HFFc6 (cell line): Measurements from ENCODE around the gene SFRP5. TPM values are rescaled to one million over a fixed set of nuclear protein-coding genes. Genes with fewer than 3 reads are reported as not detected.
A peak's percentile ranks its signal among the peaks of the same experiment; 100 is the strongest.

Experiments used
- DNase-seq: peaks from one replicate; pipeline ENCODE4 v3.0.0-alpha.2; 2018
- H3K27ac Mint-ChIP-seq: 2 replicates; pipeline ENCODE4 v1.8.0; 2020; ENCODE audit warnings: mild to moderate bottlenecking, mixed read lengths
- H3K27me3 Mint-ChIP-seq: 2 replicates; pipeline ENCODE4 v1.8.0; 2021; ENCODE audit warnings: mild to moderate bottlenecking, moderate library complexity, mixed read lengths; ENCODE audit not compliant: insufficient read depth
- H3K36me3 Mint-ChIP-seq: 2 replicates; pipeline ENCODE4 v1.8.0; 2021; ENCODE audit warnings: low read depth, mixed read lengths
- H3K4me1 Mint-ChIP-seq: 2 replicates; pipeline ENCODE4 v1.8.0; 2020; ENCODE audit warnings: low read depth, mixed read lengths
- H3K4me3 Mint-ChIP-seq: 2 replicates; pipeline ENCODE4 v1.8.0; 2020; ENCODE audit warnings: mild to moderate bottlenecking, moderate library complexity, mixed read lengths
- H3K9me3 Mint-ChIP-seq: 2 replicates; pipeline ENCODE4 v1.8.0; 2020; ENCODE audit warnings: mild to moderate bottlenecking, mixed read lengths
- CTCF ChIP-seq: fragments of 200-600 bp; sonication (generic); IDR thresholded peaks from 2 replicates; pipeline ENCODE4 v1.5.0; 2021; ENCODE audit warnings: antibody characterized with exemption, mild to moderate bottlenecking
- total RNA-seq, 6 experiments: library from RNA; stranded (reverse); fragmentation: NEBNext Ultra II Directional; extraction: Animal tissue kit (Norgen Biotek cat#: 25700); gene quantifications; 2 replicates in 1 of 6; 3 replicates in 5 of 6; pipeline ENCODE4 v1.2.3, GENCODE V29; 2021

SFRP5 gene
- total RNA-seq, 6 experiments from 2014 or later = not detected

GRCh38 chr10:97795886-97796285, 24.1 kb upstream of the SFRP5 start:
- Mint-ChIP-seq H3K27me3 (peaks cover 39% of the 10 kb centered on the region), H3K9me3 (peaks cover 14% of the 10 kb centered on the region), H3K36me3 (peaks cover 7% of the 10 kb centered on the region; the same call in 1 of the 2 replicates), H3K4me1 (no peaks in the 10 kb centered on the region), H3K27ac (no peak overlapping the region), H3K4me3 (no peak overlapping the region)
- TF ChIP-seq CTCF = 0 out of 2 replicates have a peak, but pooled peaks have one; percentile 11
- no peak for DNase-seq

GRCh38 chr10:97791824-97792721, 20.3 kb upstream of the SFRP5 start:
- Mint-ChIP-seq H3K36me3 (no peaks in the 10 kb centered on the region), H3K4me3 (no peak overlapping the region), H3K27ac (no peak overlapping the region), H3K27me3 (peaks cover 33% of the 10 kb centered on the region), H3K4me1 (no peaks in the 10 kb centered on the region), H3K9me3 (no peaks in the 10 kb centered on the region)
- peak; percentile 97 for TF ChIP-seq CTCF
- peak; percentile 31 for DNase-seq

GRCh38 chr10:97789770-97790397, 18.1 kb upstream of the SFRP5 start:
- Mint-ChIP-seq H3K4me3 (no peak overlapping the region), H3K27ac (no peak overlapping the region), H3K9me3 (no peaks in the 10 kb centered on the region), H3K36me3 (no peaks in the 10 kb centered on the region), H3K27me3 (peaks cover 33% of the 10 kb centered on the region), H3K4me1 (no peaks in the 10 kb centered on the region)
- no peak for DNase-seq
- no peak for TF ChIP-seq CTCF

- no peaks in the 10 kb centered on the region for H3K36me3 Mint-ChIP-seq
- H3K9me3 Mint-ChIP-seq = no peaks in the 10 kb centered on the region
- no peak for TF ChIP-seq CTCF
- no peak overlapping the region for H3K4me3 Mint-ChIP-seq
- no peak for DNase-seq
- peaks cover 31% of the 10 kb centered on the region for H3K27me3 Mint-ChIP-seq
- no peaks in the 10 kb centered on the region for H3K4me1 Mint-ChIP-seq
- no peak overlapping the region for H3K27ac Mint-ChIP-seq
Measured at GRCh38 chr10:97788552-97789442, 17.0 kb upstream of the SFRP5 start.

- H3K4me3 Mint-ChIP-seq = no peak overlapping the region
- TF ChIP-seq CTCF = no peak
- H3K36me3 Mint-ChIP-seq = no peaks in the 10 kb centered on the region
- H3K9me3 Mint-ChIP-seq = no peaks in the 10 kb centered on the region
- peaks cover 38% of the 10 kb centered on the region for H3K27me3 Mint-ChIP-seq
- DNase-seq = no peak
- no peaks in the 10 kb centered on the region for H3K4me1 Mint-ChIP-seq
- no peak overlapping the region for H3K27ac Mint-ChIP-seq
Measured at GRCh38 chr10:97785731-97786130, 13.9 kb upstream of the SFRP5 start.
